Stimulated activated CD8-positive, alpha-beta memory T cell treated with anti-CD3 and anti-CD28 coated beads, Interleukin-4, amount 100 ng/mL, for 48 hours (primary cell): Measurements from ENCODE around the gene MAMLD1.

Source experiments
- DNase-seq: peaks from one replicate; pipeline ENCODE4 v3.0.0-alpha.2; 2020

The MAMLD1 gene

GRCh38 chrX:150504397-150505182, 141.5 kb downstream of the MAMLD1 start:
- no peak for DNase-seq

GRCh38 chrX:150506020-150506419, 142.9 kb downstream of the MAMLD1 start:
- no peak for DNase-seq

GRCh38 chrX:150506486-150506885, 143.4 kb downstream of the MAMLD1 start:
- DNase-seq = no peak

GRCh38 chrX:150507251-150507856, 144.2 kb downstream of the MAMLD1 start:
- DNase-seq = no peak

GRCh38 chrX:150508018-150508417, 144.9 kb downstream of the MAMLD1 start:
- DNase-seq = no peak

- DNase-seq = no peak
Observed at GRCh38 chrX:150508451-150509367, 145.6 kb downstream of the MAMLD1 start.

- DNase-seq = no peak
Observed at GRCh38 chrX:150509703-150510102, 146.6 kb downstream of the MAMLD1 start.

GRCh38 chrX:150512461-150512901, 149.4 kb downstream of the MAMLD1 start:
- no peak for DNase-seq

GRCh38 chrX:150513544-150513943, 150.4 kb downstream of the MAMLD1 start:
- no peak for DNase-seq

- no peak for DNase-seq
Observed at GRCh38 chrX:150514462-150514861, 151.3 kb downstream of the MAMLD1 start.

GRCh38 chrX:150515801-150516200, 152.7 kb downstream of the MAMLD1 start:
- no peak for DNase-seq

- no peak for DNase-seq
Observed at GRCh38 chrX:150517303-150517910, 154.3 kb downstream of the MAMLD1 start.

- no peak for DNase-seq
Observed at GRCh38 chrX:150522494-150522893, 159.4 kb downstream of the MAMLD1 start.

- DNase-seq = no peak
Observed at GRCh38 chrX:150525061-150525919, 162.2 kb downstream of the MAMLD1 start.

- DNase-seq = no peak
Observed at GRCh38 chrX:150526692-150527091, 163.6 kb downstream of the MAMLD1 start.

- DNase-seq = no peak
Observed at GRCh38 chrX:150527108-150527507, 164.0 kb downstream of the MAMLD1 start.

- no peak for DNase-seq
Observed at GRCh38 chrX:150529587-150529986, 166.5 kb downstream of the MAMLD1 start.

- DNase-seq = no peak
Observed at GRCh38 chrX:150530821-150531220, 167.7 kb downstream of the MAMLD1 start.

- DNase-seq = no peak
Observed at GRCh38 chrX:150531467-150531866, 168.3 kb downstream of the MAMLD1 start.

GRCh38 chrX:150533863-150534262, 170.7 kb downstream of the MAMLD1 start:
- no peak for DNase-seq

GRCh38 chrX:150536455-150537116, 173.5 kb downstream of the MAMLD1 start:
- DNase-seq = no peak
